GM21447 (cell line): Measurements from ENCODE around the gene FAM174B.
A peak's percentile ranks its signal among the peaks of the same experiment; 100 is the strongest.

Experiments
- ATAC-seq: cut with Tn5 transposase; IDR thresholded peaks from one replicate; pipeline ENCODE4 v1.9.1; 2021; ENCODE audit not compliant: unreplicated experiment

Gene FAM174B

GRCh38 chr15:92643849-92644815 is 11.4 kb downstream of the FAM174B start:
- ATAC-seq = no peak

GRCh38 chr15:92638709-92639365 is 16.7 kb downstream of the FAM174B start:
- no peak for ATAC-seq

GRCh38 chr15:92638291-92638708 is 17.3 kb downstream of the FAM174B start:
- ATAC-seq = no peak

- no peak for ATAC-seq
These were observed 17.9 kb downstream of the FAM174B start for GRCh38 chr15:92637626-92638025.

GRCh38 chr15:92636908-92637481 is 18.6 kb downstream of the FAM174B start:
- ATAC-seq = no peak

- ATAC-seq = no peak
These were observed 19.1 kb downstream of the FAM174B start for GRCh38 chr15:92636401-92636907.

- no peak for ATAC-seq
These were observed 20.8 kb downstream of the FAM174B start for GRCh38 chr15:92634671-92635201.

- ATAC-seq = no peak
These were observed 21.5 kb downstream of the FAM174B start for GRCh38 chr15:92634060-92634459.

- ATAC-seq = no peak
These were observed 22.2 kb downstream of the FAM174B start for GRCh38 chr15:92633418-92633817.

GRCh38 chr15:92633001-92633400 is 22.6 kb downstream of the FAM174B start:
- no peak for ATAC-seq

- ATAC-seq = no peak
These were observed 23.9 kb downstream of the FAM174B start for GRCh38 chr15:92631721-92632120.

- ATAC-seq = no peak
These were observed 25.5 kb downstream of the FAM174B start for GRCh38 chr15:92629975-92630626.

- no peak for ATAC-seq
These were observed 26.1 kb downstream of the FAM174B start for GRCh38 chr15:92629276-92629974.

- no peak for ATAC-seq
These were observed 28.6 kb downstream of the FAM174B start for GRCh38 chr15:92627014-92627413.

GRCh38 chr15:92625251-92625980 is 30.2 kb downstream of the FAM174B start:
- ATAC-seq = peak; percentile 85

GRCh38 chr15:92624401-92624991 is 31.1 kb downstream of the FAM174B start:
- no peak for ATAC-seq

GRCh38 chr15:92623435-92623834 is 32.1 kb downstream of the FAM174B start:
- no peak for ATAC-seq

GRCh38 chr15:92621972-92622533 is 33.5 kb downstream of the FAM174B start:
- ATAC-seq = no peak

GRCh38 chr15:92620991-92621390 is 34.6 kb downstream of the FAM174B start:
- ATAC-seq = no peak
